ENCODE measurements around the gene MYH11. TPM values are rescaled to one million over a fixed set of nuclear protein-coding genes. Genes with fewer than 3 reads are reported as not detected.

MYH11 gene
- total RNA-seq, 1 experiment from 2014 or later: not detected

- no peaks in the 10 kb centered on the region for H3K36me3 ChIP-seq (ENCODE audit: control insufficient read depth, insufficient read depth, low read length)
- CTCF ChIA-PET: no interaction called here
- H3K4me1 ChIP-seq: no peaks in the 10 kb centered on the region
- no peaks in the 10 kb centered on the region for H3K27me3 ChIP-seq (replicated peaks; ENCODE audit: control insufficient read depth, insufficient read depth, low read length)
- no peak overlapping the region for H3K4me3 ChIP-seq (ENCODE audit: low read depth, low read length)
- POLR2A ChIA-PET: no interaction called here
- Mint-ChIP-seq H3K27me3 (ENCODE audit: insufficient read depth, unreplicated experiment) (no peaks in the 10 kb centered on the region), H3K4me3 (ENCODE audit: unreplicated experiment) (no peak overlapping the region), H3K27ac (ENCODE audit: unreplicated experiment) (no peak overlapping the region), H3K9me3 (ENCODE audit: unreplicated experiment) (no peaks in the 10 kb centered on the region), H3K4me1 (ENCODE audit: low read depth, unreplicated experiment) (no peaks in the 10 kb centered on the region), H3K36me3 (ENCODE audit: insufficient read depth, unreplicated experiment) (no peaks in the 10 kb centered on the region)
- TF ChIP-seq, protein P1, sequence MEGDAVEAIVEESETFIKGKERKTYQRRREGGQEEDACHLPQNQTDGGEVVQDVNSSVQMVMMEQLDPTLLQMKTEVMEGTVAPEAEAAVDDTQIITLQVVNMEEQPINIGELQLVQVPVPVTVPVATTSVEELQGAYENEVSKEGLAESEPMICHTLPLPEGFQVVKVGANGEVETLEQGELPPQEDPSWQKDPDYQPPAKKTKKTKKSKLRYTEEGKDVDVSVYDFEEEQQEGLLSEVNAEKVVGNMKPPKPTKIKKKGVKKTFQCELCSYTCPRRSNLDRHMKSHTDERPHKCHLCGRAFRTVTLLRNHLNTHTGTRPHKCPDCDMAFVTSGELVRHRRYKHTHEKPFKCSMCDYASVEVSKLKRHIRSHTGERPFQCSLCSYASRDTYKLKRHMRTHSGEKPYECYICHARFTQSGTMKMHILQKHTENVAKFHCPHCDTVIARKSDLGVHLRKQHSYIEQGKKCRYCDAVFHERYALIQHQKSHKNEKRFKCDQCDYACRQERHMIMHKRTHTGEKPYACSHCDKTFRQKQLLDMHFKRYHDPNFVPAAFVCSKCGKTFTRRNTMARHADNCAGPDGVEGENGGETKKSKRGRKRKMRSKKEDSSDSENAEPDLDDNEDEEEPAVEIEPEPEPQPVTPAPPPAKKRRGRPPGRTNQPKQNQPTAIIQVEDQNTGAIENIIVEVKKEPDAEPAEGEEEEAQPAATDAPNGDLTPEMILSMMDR (IDR thresholded peaks at IDR 0.05; ENCODE audit: insufficient read depth in 1 of 2, low read depth in 1 of 2, low read length in 1 of 2, severe bottlenecking in 1 of 2, unreplicated experiment in 1 of 2): no peak
- H3K9me3 ChIP-seq: no peaks in the 10 kb centered on the region
- no TSS peak for BruUV-seq (replicated peaks)
- DNase-seq: no peak
- intact Hi-C loops (cut with micrococcal nuclease; ENCODE audit: unreplicated experiment): no loop called here
Observed at GRCh38 chr16:15786501-15786900, 70.3 kb downstream of the MYH11 start.

DNA sequence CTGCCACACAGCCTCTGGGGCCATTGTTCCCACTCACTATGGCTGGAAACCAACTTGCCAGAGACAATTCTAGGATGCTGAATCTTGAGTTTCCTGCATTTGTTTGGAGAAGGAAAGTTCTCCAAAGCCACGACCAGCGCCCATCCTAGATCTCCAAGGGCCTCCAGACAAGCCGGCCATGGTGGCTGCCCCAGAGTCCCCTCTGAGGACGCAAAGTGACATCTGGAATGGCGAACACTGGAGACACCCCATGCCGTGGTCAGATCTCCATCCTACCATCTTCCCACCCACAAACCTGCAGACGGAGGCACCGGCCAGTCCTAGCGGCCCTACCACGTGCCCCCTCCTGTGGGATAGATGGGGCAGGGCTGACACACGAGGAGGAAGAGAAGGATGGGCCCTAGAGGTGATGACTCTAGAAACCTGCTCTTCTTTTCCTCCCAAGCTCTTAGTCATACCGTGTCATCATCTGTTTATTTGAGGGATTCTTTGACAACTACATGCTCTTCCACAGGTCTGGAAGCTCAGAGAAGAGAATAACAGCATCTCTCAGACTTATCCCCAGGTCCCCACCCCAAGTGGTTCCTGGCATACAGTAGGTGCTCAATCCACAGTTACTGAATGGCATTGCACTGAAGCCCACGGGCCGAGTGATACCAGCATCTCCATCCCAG is 71.3 kb downstream of the MYH11 start:
- BruUV-seq (replicated peaks): no TSS peak
- TF ChIP-seq, protein P1 (IDR thresholded peaks at IDR 0.05; ENCODE audit: insufficient read depth in 1 of 2, low read depth in 1 of 2, low read length in 1 of 2, severe bottlenecking in 1 of 2, unreplicated experiment in 1 of 2): no peak
- no peaks in the 10 kb centered on the region for H3K9me3 ChIP-seq
- no peaks in the 10 kb centered on the region for H3K27me3 ChIP-seq (replicated peaks; ENCODE audit: control insufficient read depth, insufficient read depth, low read length)
- ChIA-PET POLR2A (no interaction called here), CTCF (no interaction called here)
- H3K27ac Mint-ChIP-seq (ENCODE audit: unreplicated experiment): no peak overlapping the region
- no peaks in the 10 kb centered on the region for H3K4me1 Mint-ChIP-seq (ENCODE audit: low read depth, unreplicated experiment)
- no peaks in the 10 kb centered on the region for H3K4me1 ChIP-seq
- H3K36me3 ChIP-seq (ENCODE audit: control insufficient read depth, insufficient read depth, low read length): no peaks in the 10 kb centered on the region
- DNase-seq: no peak
- intact Hi-C loops (cut with micrococcal nuclease; ENCODE audit: unreplicated experiment): no loop called here
- no peaks in the 10 kb centered on the region for H3K36me3 Mint-ChIP-seq (ENCODE audit: insufficient read depth, unreplicated experiment)
- no peaks in the 10 kb centered on the region for H3K27me3 Mint-ChIP-seq (ENCODE audit: insufficient read depth, unreplicated experiment)
- H3K4me3 ChIP-seq (ENCODE audit: low read depth, low read length): no peak overlapping the region
- H3K9me3 Mint-ChIP-seq (ENCODE audit: unreplicated experiment): no peaks in the 10 kb centered on the region
- no peak overlapping the region for H3K4me3 Mint-ChIP-seq (ENCODE audit: unreplicated experiment)

GRCh38 chr16:15783985-15784384 is 72.8 kb downstream of the MYH11 start:
- Mint-ChIP-seq H3K4me3 (ENCODE audit: unreplicated experiment) (no peak overlapping the region), H3K9me3 (ENCODE audit: unreplicated experiment) (no peaks in the 10 kb centered on the region), H3K36me3 (ENCODE audit: insufficient read depth, unreplicated experiment) (no peaks in the 10 kb centered on the region), H3K4me1 (ENCODE audit: low read depth, unreplicated experiment) (no peaks in the 10 kb centered on the region), H3K27ac (ENCODE audit: unreplicated experiment) (no peak overlapping the region), H3K27me3 (ENCODE audit: insufficient read depth, unreplicated experiment) (no peaks in the 10 kb centered on the region)
- Histone ChIP-seq H3K27me3 (replicated peaks; ENCODE audit: control insufficient read depth, insufficient read depth, low read length) (no peaks in the 10 kb centered on the region), H3K4me1 (no peaks in the 10 kb centered on the region), H3K4me3 (ENCODE audit: low read depth, low read length) (no peak overlapping the region), H3K36me3 (ENCODE audit: control insufficient read depth, insufficient read depth, low read length) (no peaks in the 10 kb centered on the region), H3K9me3 (no peaks in the 10 kb centered on the region)
- DNase-seq: no peak
- TF ChIP-seq, protein P1 (IDR thresholded peaks at IDR 0.05; ENCODE audit: insufficient read depth in 1 of 2, low read depth in 1 of 2, low read length in 1 of 2, severe bottlenecking in 1 of 2, unreplicated experiment in 1 of 2): no peak
- no TSS peak for BruUV-seq (replicated peaks)
- intact Hi-C loops (cut with micrococcal nuclease; ENCODE audit: unreplicated experiment): no loop called here
- CTCF ChIA-PET: interaction anchor here (0.6 kb wide), 1 partner anchor 13 kb away, joined by 3 read pairs; no protein-coding TSS in a partner anchor
- POLR2A ChIA-PET: no interaction called here

All from Caco-2 (cell line).